GM08714 (cell line): ENCODE data around the gene PLXNB3.

Experiments used
- H3K4me3 ChIP-seq: fragments of 200-500 bp; sonication (Bioruptor generic); 2 replicates; pipeline ENCODE4 v1.5.1; 2014; ENCODE audit warnings: mild to moderate bottlenecking, low read length, inconsistent platforms
- ZNF274 ChIP-seq: IDR thresholded peaks from 2 replicates; pipeline ENCODE4 v1.6.1; 2012; ENCODE audit warnings: mild to moderate bottlenecking, low read depth, low read length

The PLXNB3 gene

DNA sequence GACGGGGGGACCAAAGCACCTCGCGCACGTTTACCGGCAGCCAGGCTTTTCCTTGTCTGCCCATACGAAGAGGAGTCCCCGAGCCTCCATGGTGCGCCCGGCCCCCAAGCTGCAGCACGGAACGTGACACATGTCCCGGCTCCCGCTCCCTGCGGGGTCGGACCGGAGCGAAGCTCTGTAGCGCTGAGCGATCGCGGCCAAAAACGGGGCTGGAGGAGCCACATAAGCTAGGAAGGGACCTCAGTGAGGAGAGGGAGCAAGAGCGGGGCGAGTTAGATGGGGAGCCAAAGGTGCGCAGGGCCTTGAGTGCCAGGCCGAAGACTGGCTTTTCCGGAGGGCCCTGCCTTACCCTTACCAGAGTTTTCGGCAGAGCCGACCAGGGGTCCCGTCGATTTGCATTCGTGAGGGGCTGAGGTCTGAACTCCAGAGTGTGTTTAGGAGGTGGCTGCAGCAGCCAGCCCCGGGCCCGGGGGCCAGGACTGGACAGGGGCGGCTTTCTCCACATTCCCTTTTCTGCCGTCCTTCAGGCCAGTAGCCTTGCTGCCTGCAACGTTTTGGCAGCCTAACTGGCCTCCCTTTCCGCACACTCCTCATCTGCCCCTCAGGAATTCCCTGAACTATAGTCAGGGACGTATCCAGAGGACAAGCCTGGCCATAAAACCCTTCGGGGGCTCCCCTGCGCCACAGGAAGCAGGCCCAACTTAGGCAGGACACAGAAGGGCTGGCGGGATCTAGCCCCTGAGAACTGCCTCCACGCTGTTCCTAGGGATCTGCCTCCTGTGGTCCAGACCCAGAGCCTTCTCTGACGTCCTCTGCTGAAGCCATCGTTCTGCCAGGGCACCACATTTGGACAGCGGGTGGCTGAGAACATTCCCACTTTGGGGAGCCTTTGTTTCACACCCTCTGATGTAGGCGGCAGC is 31.1 kb downstream of the PLXNB3 start:
- TF ChIP-seq ZNF274: no peak
- H3K4me3 ChIP-seq: peak overlapping the region; percentile 74

GRCh38 chrX:153797415-153798015 is 33.5 kb downstream of the PLXNB3 start:
- H3K4me3 ChIP-seq: no peak overlapping the region
- peak; percentile 39; the same call in 1 of the 2 replicates for TF ChIP-seq ZNF274

DNA sequence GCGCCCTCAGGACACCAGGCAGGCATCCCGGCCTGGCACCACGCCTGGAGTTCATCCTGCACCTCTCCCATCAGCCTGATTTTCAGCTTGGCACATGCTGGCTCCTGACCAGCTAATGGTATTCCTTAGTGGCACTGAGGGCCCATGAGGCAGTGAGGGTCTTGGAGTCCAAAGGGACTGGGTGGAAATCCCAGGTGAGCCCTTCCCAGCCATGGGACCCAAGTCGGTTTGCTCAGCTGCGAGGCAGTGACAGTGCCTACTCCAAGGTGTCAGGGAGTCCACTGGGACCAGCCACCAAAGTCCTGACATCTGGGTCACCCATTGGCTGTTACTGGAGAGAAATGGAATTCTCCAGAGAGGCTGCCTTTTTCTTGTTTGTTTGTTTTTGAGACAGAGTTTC is 35.3 kb downstream of the PLXNB3 start:
- TF ChIP-seq ZNF274: no peak
- H3K4me3 ChIP-seq: no peak overlapping the region

DNA sequence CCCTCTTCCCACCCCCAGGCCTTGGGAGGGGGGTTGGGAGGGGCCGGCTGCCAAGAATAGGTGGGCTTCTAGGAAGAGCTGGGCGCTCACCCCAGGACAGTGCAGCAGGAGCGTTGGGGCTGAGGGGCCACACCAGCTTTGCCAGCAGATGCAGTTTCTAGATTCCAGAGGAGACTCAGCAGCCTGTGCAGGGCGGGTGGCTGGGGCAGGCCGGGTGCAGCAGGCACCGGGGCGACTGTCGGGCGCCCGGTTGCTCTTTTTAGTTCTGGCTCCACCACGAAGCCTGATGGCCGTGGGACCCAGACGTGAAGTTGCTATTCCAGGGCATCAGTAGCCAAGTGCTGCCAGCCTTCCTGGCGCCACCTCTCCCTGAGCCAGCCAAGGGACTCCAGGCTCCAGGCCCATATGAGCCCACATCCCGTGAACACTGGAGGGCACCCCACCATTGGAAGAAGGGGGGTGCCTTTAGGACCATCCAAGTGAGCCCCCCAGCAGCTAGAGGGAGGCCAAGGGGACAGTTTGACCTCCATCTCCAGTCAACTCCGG is 36.2 kb downstream of the PLXNB3 start:
- TF ChIP-seq ZNF274: no peak
- no peak overlapping the region for H3K4me3 ChIP-seq

DNA sequence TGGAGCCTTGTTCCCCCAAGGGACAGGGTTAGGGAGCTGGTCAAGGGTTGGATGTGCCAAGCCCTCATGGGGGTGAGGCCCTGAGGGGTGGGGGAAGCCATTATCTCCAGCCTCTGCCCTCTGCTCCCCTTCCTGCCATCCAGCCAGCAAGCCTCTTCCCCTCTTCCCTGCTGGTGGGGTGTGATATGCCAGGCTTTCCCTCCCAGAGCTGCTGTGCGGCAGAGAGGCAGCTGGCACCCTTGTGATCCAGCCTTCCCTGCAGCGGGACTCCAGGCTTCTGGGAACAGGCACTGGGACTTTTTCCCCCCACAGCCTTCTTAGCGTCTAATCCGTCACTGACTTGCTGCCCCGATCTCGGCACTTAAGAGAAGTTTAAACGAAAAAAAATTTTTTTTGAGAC is 36.7 kb downstream of the PLXNB3 start:
- no peak for TF ChIP-seq ZNF274

DNA sequence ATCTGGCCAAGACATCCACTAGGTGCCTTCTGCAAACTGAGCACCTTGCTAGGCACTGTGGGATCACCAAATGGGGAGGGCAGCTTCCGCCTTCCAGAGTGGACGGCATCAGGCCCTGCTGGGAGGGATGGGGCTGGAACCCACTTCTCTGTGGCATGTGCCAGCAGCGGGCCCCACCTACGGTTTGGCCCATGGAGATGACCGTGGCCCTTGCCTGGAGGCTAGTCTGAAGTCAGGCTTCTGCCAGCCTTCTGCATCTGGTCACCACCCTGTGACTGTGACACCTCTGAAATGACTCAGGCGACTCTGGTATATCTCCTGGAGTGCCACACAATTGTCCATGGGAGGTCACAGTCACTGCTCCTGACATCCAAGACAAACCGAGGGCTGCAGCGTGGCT is 37.6 kb downstream of the PLXNB3 start:
- H3K4me3 ChIP-seq: no peak overlapping the region
- TF ChIP-seq ZNF274: no peak

More for the DNA sequence above, 36.7 kb downstream of the PLXNB3 start:
- H3K4me3 ChIP-seq: no peak overlapping the region

DNA sequence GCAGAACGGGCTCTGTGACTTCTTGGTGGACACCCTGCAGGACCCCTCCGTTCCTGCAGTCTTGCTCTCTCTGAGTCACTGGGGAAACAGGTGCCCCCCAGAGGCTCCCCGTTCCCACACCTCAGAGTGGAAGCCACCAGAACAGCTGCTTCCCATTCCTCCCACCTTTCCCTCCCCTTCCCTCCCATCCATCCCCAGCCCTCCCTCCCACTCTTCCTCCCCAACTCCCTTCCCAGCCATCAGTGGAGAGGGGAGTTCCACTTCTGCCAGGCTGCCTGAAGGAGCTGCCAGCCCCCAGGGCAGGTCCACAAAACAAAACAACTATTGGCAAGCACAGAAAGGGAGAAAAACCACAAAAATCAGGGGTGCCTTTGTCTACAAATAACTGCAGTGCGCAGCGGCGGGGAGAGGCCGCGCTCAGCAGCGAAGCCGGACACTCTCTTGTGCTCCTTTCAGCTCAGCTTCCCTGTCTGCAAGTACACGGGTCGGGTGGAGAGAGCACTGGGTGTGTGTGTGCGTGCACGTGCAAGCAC is 38.5 kb downstream of the PLXNB3 start:
- H3K4me3 ChIP-seq: no peak overlapping the region
- TF ChIP-seq ZNF274: no peak

DNA sequence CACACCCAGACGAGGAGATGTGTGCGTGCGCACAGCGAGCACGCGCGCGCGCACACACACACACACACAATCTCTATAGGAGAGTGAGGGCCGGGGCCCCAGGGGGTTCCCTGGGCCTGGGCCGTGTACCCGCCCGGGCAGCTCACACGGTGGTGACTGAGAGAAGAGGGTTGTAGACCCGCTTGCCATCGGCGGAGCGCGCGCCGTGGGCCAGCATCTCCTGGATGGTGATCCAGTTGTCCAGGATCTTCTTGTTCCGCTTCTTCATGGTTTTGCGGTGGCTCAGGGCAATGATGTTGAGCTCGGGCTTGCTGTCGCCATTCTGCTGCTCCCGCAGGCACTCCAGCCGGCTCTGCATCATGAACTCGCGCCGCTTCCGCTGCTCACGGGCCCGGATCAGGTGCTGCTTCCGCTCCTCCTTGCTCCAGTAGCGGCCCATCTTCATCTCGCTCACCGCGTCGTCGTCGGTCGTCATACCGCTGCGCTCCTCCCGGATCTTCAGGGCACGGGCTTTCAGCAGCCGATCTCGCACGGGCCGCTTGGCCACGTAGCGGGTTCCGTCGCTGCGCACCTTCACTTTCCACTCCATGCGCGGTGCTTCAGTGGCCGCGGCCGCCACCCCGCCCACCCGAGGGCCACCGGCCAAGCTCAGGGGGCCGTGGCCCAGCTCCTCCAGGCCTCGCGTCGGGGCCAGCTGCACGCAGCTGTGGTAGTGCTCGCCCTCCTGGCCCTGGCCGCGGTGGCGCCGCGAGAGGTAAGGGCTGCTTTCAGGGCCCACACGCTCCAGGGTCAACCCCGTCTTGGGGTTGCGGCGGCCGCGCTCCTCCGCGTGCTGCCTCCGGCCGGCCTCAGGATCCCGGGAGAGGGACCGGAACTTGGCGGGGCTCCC is 39.4 kb downstream of the PLXNB3 start:
- no peak for TF ChIP-seq ZNF274
- H3K4me3 ChIP-seq: no peak overlapping the region

GRCh38 chrX:153804100-153804595 is 40.1 kb downstream of the PLXNB3 start:
- TF ChIP-seq ZNF274: no peak
- no peak overlapping the region for H3K4me3 ChIP-seq

DNA sequence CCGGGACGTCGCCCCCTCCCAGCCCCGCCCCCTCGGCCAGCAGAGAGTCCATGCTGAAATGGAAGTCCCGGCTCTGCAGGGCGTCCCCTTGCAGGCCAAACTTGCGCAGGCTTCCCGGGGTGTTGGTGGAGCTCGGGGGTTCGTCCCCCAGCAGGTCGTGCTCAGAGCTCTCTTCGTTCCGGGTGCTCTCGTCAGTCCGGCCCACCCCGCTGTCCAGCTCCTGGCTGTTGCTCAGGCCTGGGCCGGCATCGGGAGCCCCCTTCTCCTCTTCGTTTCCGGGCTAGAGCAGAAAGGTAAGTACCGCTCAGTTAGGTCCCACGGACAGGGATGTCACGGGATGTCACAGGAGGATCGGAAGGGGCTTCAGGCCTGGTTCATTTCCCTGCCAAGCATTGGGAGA is 40.6 kb downstream of the PLXNB3 start:
- no peak for TF ChIP-seq ZNF274
- no peak overlapping the region for H3K4me3 ChIP-seq

- H3K4me3 ChIP-seq: no peak overlapping the region
- no peak for TF ChIP-seq ZNF274
These were observed 41.4 kb downstream of the PLXNB3 start for GRCh38 chrX:153805436-153805835.

GRCh38 chrX:153806999-153807575 is 43.0 kb downstream of the PLXNB3 start:
- H3K4me3 ChIP-seq: no peak overlapping the region
- no peak for TF ChIP-seq ZNF274

- TF ChIP-seq ZNF274: no peak
- H3K4me3 ChIP-seq: no peak overlapping the region
These were observed 43.9 kb downstream of the PLXNB3 start for GRCh38 chrX:153807976-153808375.
